Activated T-helper 2 cell treated with anti-CD3 and anti-CD28 coated beads, Interferon-gamma antibody, Interleukin-2, Interleukin-4, amounts not matched to agents 10 μg/mL and 5 μg/mL and 100 μg/mL, durations not matched to agents 14 hours and 24 hours and 36 hours (primary cell): Measurements from ENCODE around the gene INPP4B. TPM values are rescaled to one million over a fixed set of nuclear protein-coding genes. Genes with fewer than 3 reads are reported as not detected.

Experiments used
- DNase-seq: peaks from one replicate; pipeline ENCODE4 v3.0.0; 2021; ENCODE audit warnings: low spot score
- H3K27ac Mint-ChIP-seq: one replicate; pipeline ENCODE4 v1.8.0; 2021; ENCODE audit warnings: mixed read lengths
- H3K27me3 Mint-ChIP-seq: one replicate; pipeline ENCODE4 v1.8.0; 2021; ENCODE audit warnings: low read depth, mixed read lengths
- H3K36me3 Mint-ChIP-seq: one replicate; pipeline ENCODE4 v1.8.0; 2021; ENCODE audit warnings: low read depth, mixed read lengths
- H3K4me1 Mint-ChIP-seq: one replicate; pipeline ENCODE4 v1.8.0; 2021; ENCODE audit warnings: low read depth, mixed read lengths
- H3K4me3 Mint-ChIP-seq: one replicate; pipeline ENCODE4 v1.8.0; 2021; ENCODE audit warnings: low read depth, mild to moderate bottlenecking, moderate library complexity, mixed read lengths
- H3K9me3 Mint-ChIP-seq: one replicate; pipeline ENCODE4 v1.8.0; 2021; ENCODE audit warnings: mixed read lengths
- intact Hi-C: fragments of 100-400 bp; cut with micrococcal nuclease; formaldehyde crosslinking; loops from one replicate; pipeline ENCODE4 v1.15.1; 2023
- total RNA-seq: library from RNA; stranded (reverse); gene quantifications from 2 replicates; pipeline ENCODE4 v1.2.3, GENCODE V29; 2022

INPP4B gene
- total RNA-seq, 1 donor from 2014 or later, result 64.8 TPM

DNA sequence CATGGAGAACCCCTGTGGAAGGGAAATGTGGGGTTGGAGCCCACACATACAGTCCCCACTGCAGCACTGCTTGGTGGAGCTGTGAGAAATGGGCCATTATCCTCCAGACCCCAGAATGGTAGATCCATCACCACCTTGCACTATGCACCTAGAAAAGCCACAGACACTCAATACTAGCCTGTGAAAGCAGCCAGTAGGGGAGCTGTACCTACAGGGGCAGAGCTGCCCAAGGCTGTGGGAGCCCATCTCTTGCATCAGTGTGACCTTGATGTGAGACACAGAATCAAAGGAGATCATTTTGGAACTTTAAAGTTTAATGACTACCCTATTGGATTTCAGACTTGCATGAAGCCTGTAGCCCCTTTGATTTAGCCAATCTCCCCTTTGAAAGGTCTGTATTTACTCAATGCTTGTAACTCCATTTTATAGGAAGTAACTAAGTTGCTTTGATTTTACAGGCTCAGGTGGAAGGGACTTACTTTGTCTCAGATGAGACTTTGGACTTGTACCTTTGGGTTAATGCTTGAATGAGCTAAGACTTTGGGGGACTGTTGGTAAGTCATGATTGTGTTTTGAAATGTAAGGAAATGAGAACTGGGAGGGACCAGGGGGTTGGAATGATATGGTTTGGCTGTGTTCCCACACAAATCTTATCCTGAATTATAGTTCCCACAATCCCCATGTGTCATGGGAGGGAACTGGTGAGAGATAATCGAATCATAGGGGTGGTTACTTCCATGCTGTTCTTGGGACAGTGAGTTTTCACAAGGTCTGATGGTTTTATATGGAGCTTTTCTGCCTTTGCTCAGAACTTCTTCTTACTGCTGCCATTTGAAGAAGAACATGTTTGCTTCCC lies 352.6 kb downstream of the INPP4B start:
- Mint-ChIP-seq H3K27me3 (no peaks in the 10 kb centered on the region), H3K27ac (no peak overlapping the region), H3K4me3 (no peak overlapping the region), H3K36me3 (no peaks in the 10 kb centered on the region), H3K9me3 (peaks cover 13% of the 10 kb centered on the region), H3K4me1 (no peaks in the 10 kb centered on the region)
- intact Hi-C loops, result no loop called here
- DNase-seq, result no peak

DNA sequence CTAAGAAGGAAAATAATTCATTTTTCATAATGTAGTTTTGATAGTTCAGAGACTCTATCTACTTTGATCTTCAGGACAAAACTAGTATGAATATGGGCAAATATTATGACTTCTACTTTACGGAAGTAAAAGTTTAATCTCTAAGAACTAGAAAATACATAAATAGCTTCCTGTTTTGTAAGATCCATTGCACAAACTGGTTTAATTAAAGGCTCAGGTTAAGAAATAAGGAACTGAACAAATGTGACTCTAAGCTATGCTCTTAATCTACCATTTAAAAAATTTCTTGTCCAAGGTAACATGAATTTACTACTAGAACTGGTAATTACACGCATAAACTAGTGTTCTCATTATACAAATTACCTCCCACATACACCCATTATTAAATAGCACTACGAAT lies 360.6 kb downstream of the INPP4B start:
- no peak for DNase-seq
- intact Hi-C loops, result no loop called here
- Mint-ChIP-seq H3K9me3 (peaks cover 9% of the 10 kb centered on the region), H3K4me3 (no peak overlapping the region), H3K27ac (no peak overlapping the region), H3K27me3 (no peaks in the 10 kb centered on the region), H3K4me1 (peaks cover 8% of the 10 kb centered on the region), H3K36me3 (no peaks in the 10 kb centered on the region)

DNA sequence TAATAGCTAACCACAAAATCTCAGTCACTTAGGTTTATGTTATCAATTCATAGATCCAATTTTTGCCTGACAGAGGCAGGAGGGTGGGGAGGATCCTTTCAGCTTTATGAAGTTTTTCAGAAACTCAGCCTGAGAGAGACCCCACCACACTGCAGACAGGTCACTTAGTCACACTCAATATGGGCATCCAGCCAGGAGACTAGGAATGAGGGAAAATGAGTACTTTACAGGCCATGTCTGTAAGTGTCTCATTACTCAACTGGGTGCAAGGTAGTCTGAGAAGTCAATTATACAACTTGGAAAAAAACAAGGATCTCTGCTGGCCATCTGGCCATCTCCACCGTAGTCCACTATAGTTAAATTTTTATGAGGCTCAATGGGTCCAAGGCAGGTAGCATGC lies 365.9 kb downstream of the INPP4B start:
- intact Hi-C loops, result no loop called here
- Mint-ChIP-seq H3K27ac (no peak overlapping the region), H3K36me3 (no peaks in the 10 kb centered on the region), H3K4me1 (peaks cover 28% of the 10 kb centered on the region), H3K4me3 (no peak overlapping the region), H3K9me3 (no peaks in the 10 kb centered on the region), H3K27me3 (no peaks in the 10 kb centered on the region)
- no peak for DNase-seq

DNA sequence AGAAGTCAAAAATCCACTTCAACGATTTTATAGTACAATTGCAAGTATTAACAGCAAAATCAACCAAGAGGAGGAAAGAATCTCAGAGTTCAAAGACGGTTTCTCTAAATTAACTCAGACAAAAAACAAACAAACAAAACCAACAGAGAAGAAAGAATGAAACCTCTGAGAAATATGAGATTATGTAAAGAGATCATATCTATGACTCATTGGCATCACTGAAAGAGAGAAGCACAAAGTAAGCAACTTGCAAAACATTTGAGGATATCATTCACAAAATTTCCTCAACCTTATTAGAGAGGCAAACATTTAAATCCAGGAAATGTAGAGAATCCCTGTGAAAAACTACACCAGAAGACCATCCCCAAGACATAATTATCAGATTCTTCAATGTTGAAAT lies 370.4 kb downstream of the INPP4B start:
- H3K9me3 Mint-ChIP-seq, result no peaks in the 10 kb centered on the region
- H3K36me3 Mint-ChIP-seq, result no peaks in the 10 kb centered on the region
- peaks cover 26% of the 10 kb centered on the region for H3K4me1 Mint-ChIP-seq
- DNase-seq, result no peak
- H3K27ac Mint-ChIP-seq, result no peak overlapping the region
- no peak overlapping the region for H3K4me3 Mint-ChIP-seq
- intact Hi-C loops, result loop anchor here (2.0 to 5.0 kb wide), 2 partner anchors 59 to 68 kb away; no protein-coding TSS in a partner anchor
- no peaks in the 10 kb centered on the region for H3K27me3 Mint-ChIP-seq

DNA sequence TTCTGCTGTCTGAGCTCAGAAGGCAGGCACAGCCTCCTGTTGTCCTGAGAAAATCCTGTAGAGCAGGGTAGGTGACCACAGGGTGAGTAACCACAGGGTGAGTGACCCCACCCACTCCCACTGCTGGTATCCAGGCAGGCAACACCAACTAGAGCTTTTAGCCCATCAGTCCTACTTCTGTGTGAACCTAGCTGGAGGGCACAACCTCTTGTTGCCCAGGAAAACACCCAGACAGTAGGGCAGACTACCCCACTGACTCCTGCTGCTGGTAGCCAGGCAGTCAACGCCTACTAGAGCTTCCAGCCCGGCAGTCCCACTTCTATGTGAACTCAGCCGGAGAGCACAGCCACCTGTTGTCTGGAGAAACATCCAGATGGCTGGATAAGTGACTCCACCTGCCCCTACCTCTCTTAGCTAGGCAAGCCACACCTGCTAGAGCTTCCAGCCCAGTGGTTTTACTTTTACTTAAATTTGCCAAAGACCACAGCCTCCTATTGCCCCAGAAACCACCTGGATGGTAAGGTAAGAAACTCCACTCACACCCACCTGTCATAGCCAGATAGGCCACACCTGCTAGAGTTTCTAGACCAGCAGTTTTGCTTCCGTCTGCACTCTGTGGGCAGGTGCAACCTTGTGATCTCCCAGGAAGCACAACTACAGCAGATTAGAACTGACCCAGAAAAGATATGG lies 371.6 kb downstream of the INPP4B start:
- no peaks in the 10 kb centered on the region for H3K9me3 Mint-ChIP-seq
- no peak overlapping the region for H3K4me3 Mint-ChIP-seq
- H3K27me3 Mint-ChIP-seq, result no peaks in the 10 kb centered on the region
- H3K4me1 Mint-ChIP-seq, result peaks cover 23% of the 10 kb centered on the region
- DNase-seq, result no peak
- H3K27ac Mint-ChIP-seq, result no peak overlapping the region
- no peaks in the 10 kb centered on the region for H3K36me3 Mint-ChIP-seq
- intact Hi-C loops, result loop anchor here (5.0 kb wide), 2 partner anchors 42 to 67 kb away; no protein-coding TSS in a partner anchor

DNA sequence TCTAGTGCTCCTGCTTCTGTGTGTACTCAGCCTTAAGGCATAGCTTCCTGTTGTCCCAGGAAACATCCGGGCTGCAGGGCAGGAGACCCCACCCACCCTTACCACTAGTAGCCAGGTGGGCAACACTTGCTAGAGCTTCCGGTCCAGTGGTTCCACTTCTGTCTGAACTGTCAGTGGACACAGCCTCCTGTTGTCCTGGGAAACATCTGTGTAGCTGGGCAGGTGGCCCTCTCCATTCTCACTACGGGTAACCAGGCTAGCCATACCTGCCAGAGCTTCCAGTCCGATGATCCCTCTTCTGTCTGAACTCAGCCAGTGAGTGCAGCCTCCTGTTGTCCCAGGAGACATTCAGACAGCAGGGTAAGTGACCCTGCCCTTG lies 372.2 kb downstream of the INPP4B start:
- H3K4me3 Mint-ChIP-seq, result no peak overlapping the region
- H3K27me3 Mint-ChIP-seq, result no peaks in the 10 kb centered on the region
- intact Hi-C loops, result loop anchor here (5.0 kb wide), 1 partner anchor 42 kb away; no protein-coding TSS in a partner anchor
- H3K27ac Mint-ChIP-seq, result no peak overlapping the region
- DNase-seq, result no peak
- H3K4me1 Mint-ChIP-seq, result peaks cover 23% of the 10 kb centered on the region
- H3K9me3 Mint-ChIP-seq, result no peaks in the 10 kb centered on the region
- no peaks in the 10 kb centered on the region for H3K36me3 Mint-ChIP-seq

DNA sequence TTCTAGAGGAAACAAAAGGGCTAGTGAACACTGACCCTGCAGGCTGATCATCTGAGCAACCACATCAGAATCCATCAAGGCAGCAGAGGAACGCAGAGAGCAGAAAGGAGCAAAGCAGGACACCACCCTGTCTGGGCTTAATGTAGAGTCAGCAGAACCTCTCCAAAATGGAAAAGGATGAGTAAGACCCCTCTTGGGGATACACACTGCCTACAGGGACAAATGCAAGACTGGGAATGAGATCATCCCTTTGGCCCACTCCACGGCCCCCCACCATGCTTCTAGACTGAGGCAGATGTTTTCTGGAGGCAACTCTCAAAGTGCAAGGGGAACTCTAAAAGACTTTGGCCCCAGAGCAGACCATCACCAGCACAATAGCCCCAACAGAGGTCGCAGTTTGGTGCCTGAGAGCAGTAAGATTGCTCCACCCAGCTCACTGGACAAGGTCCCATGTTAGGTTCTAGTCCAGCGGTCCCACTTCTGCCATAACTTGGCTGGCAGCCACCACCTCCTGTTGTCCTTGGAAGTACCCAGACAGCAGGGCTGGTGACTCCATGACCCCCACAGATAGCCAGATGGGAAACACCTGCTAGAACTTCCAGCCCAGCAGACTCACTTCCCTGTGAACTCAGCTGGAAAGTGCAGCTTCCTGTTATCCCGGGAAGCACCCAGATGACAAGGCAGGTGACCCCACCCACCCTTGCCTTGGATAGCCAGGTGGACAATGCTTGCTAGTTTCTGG lies 372.7 kb downstream of the INPP4B start:
- no peak for DNase-seq
- intact Hi-C loops, result loop anchor here (5.0 kb wide), 1 partner anchor 41 kb away; no protein-coding TSS in a partner anchor
- Mint-ChIP-seq H3K4me3 (no peak overlapping the region), H3K36me3 (no peaks in the 10 kb centered on the region), H3K27me3 (no peaks in the 10 kb centered on the region), H3K9me3 (no peaks in the 10 kb centered on the region), H3K27ac (no peak overlapping the region), H3K4me1 (peaks cover 23% of the 10 kb centered on the region)

DNA sequence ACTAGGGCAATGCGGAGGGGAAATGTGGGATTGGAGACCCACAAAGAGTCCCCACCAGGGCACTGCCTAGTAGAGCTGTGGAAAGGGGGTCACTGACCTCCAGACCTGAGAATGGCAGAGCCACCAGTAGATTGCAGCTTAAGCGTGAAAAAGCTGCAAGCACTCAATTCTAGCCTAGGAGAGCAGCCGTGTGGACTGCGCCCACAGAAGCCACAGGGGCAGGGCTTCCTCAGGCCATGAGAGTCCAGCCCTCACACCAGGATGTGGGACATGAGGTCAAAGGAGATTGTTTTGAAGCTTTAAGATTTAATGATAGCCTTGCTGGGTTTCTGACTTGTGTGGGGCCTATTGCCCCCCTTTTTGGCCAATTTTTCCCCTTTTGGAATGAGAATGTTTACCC lies 379.0 kb downstream of the INPP4B start:
- no peak overlapping the region for H3K27ac Mint-ChIP-seq
- peaks cover 5% of the 10 kb centered on the region for H3K36me3 Mint-ChIP-seq
- peaks cover 4% of the 10 kb centered on the region for H3K4me1 Mint-ChIP-seq
- no peaks in the 10 kb centered on the region for H3K27me3 Mint-ChIP-seq
- intact Hi-C loops, result no loop called here
- H3K9me3 Mint-ChIP-seq, result peaks cover 13% of the 10 kb centered on the region
- H3K4me3 Mint-ChIP-seq, result no peak overlapping the region
- no peak for DNase-seq

DNA sequence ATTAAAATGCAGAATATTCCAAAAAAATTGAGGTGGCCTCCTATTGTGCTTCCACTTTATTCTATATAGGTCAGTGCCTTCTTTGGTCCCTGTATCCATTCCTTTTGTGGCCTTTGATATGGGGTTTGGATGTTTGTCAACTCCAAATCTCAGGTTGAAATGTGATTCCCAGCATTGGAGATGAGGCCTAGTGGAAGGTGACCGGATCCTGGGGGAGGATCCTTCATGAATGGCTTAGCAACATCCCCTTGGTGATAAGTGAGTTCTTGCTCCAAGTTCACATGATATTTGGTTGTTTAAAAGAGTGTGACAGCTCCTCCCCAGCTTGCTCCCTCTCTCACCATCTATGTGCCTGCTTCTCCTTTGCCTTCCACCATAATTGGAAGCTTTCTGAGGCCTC lies 380.6 kb downstream of the INPP4B start:
- Mint-ChIP-seq H3K36me3 (peaks cover 5% of the 10 kb centered on the region), H3K4me3 (no peak overlapping the region), H3K4me1 (peaks cover 4% of the 10 kb centered on the region), H3K9me3 (peaks cover 13% of the 10 kb centered on the region), H3K27ac (no peak overlapping the region), H3K27me3 (no peaks in the 10 kb centered on the region)
- no peak for DNase-seq
- intact Hi-C loops, result no loop called here

DNA sequence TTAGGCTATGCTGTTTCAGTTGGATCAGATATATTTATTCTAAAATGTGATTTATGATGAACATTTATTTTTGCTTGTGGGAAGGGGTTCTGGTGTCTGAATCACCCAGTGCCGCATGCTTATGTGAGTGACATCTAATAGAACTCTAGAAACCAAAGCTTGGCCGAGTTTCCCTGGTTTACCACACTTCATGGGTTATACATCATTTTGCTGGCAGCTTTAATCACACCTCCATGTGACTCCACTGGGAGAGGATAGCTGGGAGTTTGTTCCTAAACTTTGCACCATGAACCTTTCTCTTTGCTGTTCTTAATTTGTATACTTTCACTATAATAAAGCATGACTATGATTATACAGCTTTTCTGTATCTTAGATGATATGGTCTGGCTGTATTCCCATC lies 382.9 kb downstream of the INPP4B start:
- H3K27ac Mint-ChIP-seq, result no peak overlapping the region
- peaks cover 5% of the 10 kb centered on the region for H3K36me3 Mint-ChIP-seq
- H3K4me1 Mint-ChIP-seq, result peaks cover 4% of the 10 kb centered on the region
- H3K4me3 Mint-ChIP-seq, result no peak overlapping the region
- no peak for DNase-seq
- H3K9me3 Mint-ChIP-seq, result peaks cover 13% of the 10 kb centered on the region
- H3K27me3 Mint-ChIP-seq, result no peaks in the 10 kb centered on the region
- intact Hi-C loops, result no loop called here

DNA sequence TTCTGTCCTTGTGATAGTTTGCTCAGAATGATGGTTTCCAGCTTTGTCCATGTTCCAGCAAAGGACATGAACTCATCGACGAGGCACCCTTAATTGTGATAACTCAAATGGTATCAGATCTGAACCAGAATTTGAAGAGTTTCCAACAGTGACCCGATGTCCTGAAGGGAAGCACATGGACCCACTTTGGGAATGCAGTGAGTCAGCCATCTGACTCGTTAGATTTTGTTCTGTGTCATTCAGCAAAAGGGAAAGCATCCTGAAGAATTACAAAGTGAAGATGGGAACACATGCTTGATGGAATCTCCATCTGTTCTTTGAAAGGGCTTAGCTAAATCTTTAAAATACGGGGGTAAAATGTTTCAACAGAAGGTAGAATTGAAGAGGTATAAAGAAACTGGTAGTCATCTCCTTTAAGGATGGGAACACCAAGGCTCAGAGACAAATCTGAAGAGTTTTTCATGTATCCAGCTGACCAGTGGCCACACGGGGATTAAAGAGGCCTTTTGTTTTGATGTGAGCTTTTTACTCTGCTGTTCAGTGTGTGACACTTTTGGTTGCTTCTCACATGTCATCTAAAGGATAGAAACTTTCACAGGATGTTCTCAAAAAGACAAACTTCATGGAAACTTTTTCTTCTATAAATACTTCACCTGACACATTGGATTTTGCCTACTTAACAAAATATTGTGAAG lies 393.8 kb downstream of the INPP4B start:
- Mint-ChIP-seq H3K36me3 (no peaks in the 10 kb centered on the region), H3K9me3 (peaks cover 8% of the 10 kb centered on the region), H3K4me3 (no peak overlapping the region), H3K4me1 (peaks cover 13% of the 10 kb centered on the region), H3K27me3 (no peaks in the 10 kb centered on the region), H3K27ac (no peak overlapping the region)
- intact Hi-C loops, result no loop called here
- no peak for DNase-seq

DNA sequence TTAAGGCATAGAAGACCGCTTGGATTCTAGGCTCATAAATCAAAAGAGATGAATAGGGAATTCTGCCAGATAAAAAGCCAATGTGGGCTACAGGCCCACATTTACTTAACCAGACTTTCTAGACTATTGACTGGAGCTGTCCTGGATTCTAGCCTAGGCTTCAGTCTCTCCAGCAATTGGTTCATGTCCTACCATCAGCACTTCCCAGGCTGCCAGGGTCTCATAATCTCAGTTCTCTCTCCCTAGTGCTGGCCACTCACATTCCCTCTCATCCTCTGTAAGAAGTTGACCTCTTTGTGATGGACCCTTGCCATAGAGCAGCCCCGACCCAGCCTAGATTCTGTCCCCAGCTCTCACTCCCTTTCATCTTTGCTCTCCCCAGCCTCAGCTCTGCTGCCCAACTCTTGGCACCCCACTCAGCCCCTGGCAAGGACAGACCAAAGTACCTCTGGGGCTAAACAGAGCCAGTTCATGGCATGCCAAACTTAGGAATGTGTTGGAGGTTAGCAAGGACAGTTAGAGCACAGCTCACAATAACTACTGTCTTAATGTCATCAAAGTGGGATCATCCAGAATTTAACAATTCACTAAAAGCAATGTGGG lies 396.2 kb downstream of the INPP4B start:
- no peak overlapping the region for H3K4me3 Mint-ChIP-seq

More for the DNA sequence above, 396.2 kb downstream of the INPP4B start:
- no peaks in the 10 kb centered on the region for H3K27me3 Mint-ChIP-seq
- peaks cover 4% of the 10 kb centered on the region for H3K9me3 Mint-ChIP-seq
- no peaks in the 10 kb centered on the region for H3K36me3 Mint-ChIP-seq
- no peak overlapping the region for H3K27ac Mint-ChIP-seq
- intact Hi-C loops, result no loop called here
- DNase-seq, result no peak
- H3K4me1 Mint-ChIP-seq, result peaks cover 26% of the 10 kb centered on the region
